ENCODE data around the gene ELOVL6. TPM values are rescaled to one million over a fixed set of nuclear protein-coding genes. Genes with fewer than 3 reads are reported as not detected.

The ELOVL6 gene
- total and polyA plus RNA-seq, 2 of the 4 experiments (the other 2 are of a cell fraction): 17.9 to 19.0 TPM

GRCh38 chr4:110248100-110248499 is 49.7 kb upstream of the ELOVL6 start:
- no peak overlapping the region for H3K9ac ChIP-seq (ENCODE audit: low read depth, low read length)
- dilution Hi-C loops (cut with HindIII; ENCODE audit: low sequenced_read_pairs, unreplicated experiment) (no loop called here), in situ Hi-C loops (cut with MboI; ENCODE audit: low sequenced_read_pairs) (no loop called here), intact Hi-C loops (cut with micrococcal nuclease) (no loop called here)
- H2AK5ac ChIP-seq (ENCODE audit: low read depth, low read length): no peak overlapping the region
- H4K91ac ChIP-seq (ENCODE audit: insufficient read depth, low read depth, low read length): no peak overlapping the region
- no peak overlapping the region for H3K14ac ChIP-seq (replicated peaks; ENCODE audit: low read depth, low read length)
- no peak overlapping the region for H2AFZ ChIP-seq (replicated peaks; ENCODE audit: low read length, poor library complexity)
- ChIA-PET POLR2A (ENCODE audit: unreplicated experiment) (no interaction called here), CTCF (no interaction called here)
- WGBS, 2 experiments (ENCODE audit: extremely low coverage in 2 of 2, insufficient read length in 1 of 2): no CpG with 5 or more reads among the region's 4 CpGs
- DNase-seq (no peak), ATAC-seq (ENCODE audit: low read depth) (no peak)
- no peaks in the 10 kb centered on the region for H4K20me1 ChIP-seq (ENCODE audit: insufficient read depth, low read length)
- H4K5ac ChIP-seq (ENCODE audit: low read depth, low read length): no peak overlapping the region
- H3K9me1 ChIP-seq (ENCODE audit: insufficient read depth, low read length): no peaks in the 10 kb centered on the region
- H3K4ac ChIP-seq (ENCODE audit: low read depth, low read length): no peak overlapping the region
- H4K8ac ChIP-seq (ENCODE audit: low read depth in 2 of 2, low read length in 2 of 2): no peak overlapping the region
- H3K56ac ChIP-seq (ENCODE audit: extremely low read depth, insufficient read depth, low read length): no peak overlapping the region
- no peak overlapping the region for H3K18ac ChIP-seq (ENCODE audit: low read depth, low read length)
- BruUV-seq (replicated peaks): no TSS peak
- no peak overlapping the region for H2BK120ac ChIP-seq (ENCODE audit: low read depth, low read length)
- H2BK5ac ChIP-seq (ENCODE audit: low read depth, low read length, poor library complexity, severe bottlenecking): no peak overlapping the region
- H3K4me1 ChIP-seq (ENCODE audit: control insufficient read depth, insufficient read depth, low read length): peaks cover 2% of the 10 kb centered on the region; the same call in 1 of the 2 replicates
- no peak overlapping the region for H3K4me2 ChIP-seq (ENCODE audit: low read depth, low read length)
- TF ChIP-seq RCOR1 (IDR thresholded peaks at IDR 0.05; ENCODE audit: insufficient replicate concordance, low read length) (no peak), MXI1 (IDR thresholded peaks at IDR 0.05; ENCODE audit: borderline replicate concordance, low read depth, low read length) (no peak), RFX5 (IDR thresholded peaks at IDR 0.05; ENCODE audit: low read depth, low read length) (no peak), NFE2L2 (IDR thresholded peaks at IDR 0.05; ENCODE audit: low read depth, low read length) (no peak), FOS (IDR thresholded peaks at IDR 0.05; ENCODE audit: low read depth, low read length) (no peak), POLR2A (IDR thresholded peaks at IDR 0.05; ENCODE audit: low read depth, low read length) (no peak), SMC3 (IDR thresholded peaks at IDR 0.05; ENCODE audit: low read depth, low read length) (no peak), CEBPB (IDR thresholded peaks at IDR 0.05; ENCODE audit: low read depth, low read length) (no peak), BHLHE40 (IDR thresholded peaks at IDR 0.05; ENCODE audit: low read depth, low read length) (no peak), MAFK (IDR thresholded peaks at IDR 0.05; ENCODE audit: low read depth, low read length) (no peak), CHD1 (IDR thresholded peaks at IDR 0.05; ENCODE audit: low read depth, low read length) (no peak)
- TF ChIP-seq, protein P1, sequence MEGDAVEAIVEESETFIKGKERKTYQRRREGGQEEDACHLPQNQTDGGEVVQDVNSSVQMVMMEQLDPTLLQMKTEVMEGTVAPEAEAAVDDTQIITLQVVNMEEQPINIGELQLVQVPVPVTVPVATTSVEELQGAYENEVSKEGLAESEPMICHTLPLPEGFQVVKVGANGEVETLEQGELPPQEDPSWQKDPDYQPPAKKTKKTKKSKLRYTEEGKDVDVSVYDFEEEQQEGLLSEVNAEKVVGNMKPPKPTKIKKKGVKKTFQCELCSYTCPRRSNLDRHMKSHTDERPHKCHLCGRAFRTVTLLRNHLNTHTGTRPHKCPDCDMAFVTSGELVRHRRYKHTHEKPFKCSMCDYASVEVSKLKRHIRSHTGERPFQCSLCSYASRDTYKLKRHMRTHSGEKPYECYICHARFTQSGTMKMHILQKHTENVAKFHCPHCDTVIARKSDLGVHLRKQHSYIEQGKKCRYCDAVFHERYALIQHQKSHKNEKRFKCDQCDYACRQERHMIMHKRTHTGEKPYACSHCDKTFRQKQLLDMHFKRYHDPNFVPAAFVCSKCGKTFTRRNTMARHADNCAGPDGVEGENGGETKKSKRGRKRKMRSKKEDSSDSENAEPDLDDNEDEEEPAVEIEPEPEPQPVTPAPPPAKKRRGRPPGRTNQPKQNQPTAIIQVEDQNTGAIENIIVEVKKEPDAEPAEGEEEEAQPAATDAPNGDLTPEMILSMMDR (conservative IDR thresholded peaks at IDR 0.05; ENCODE audit: low read depth, low read length): no peak
- TF ChIP-seq, protein P2, sequence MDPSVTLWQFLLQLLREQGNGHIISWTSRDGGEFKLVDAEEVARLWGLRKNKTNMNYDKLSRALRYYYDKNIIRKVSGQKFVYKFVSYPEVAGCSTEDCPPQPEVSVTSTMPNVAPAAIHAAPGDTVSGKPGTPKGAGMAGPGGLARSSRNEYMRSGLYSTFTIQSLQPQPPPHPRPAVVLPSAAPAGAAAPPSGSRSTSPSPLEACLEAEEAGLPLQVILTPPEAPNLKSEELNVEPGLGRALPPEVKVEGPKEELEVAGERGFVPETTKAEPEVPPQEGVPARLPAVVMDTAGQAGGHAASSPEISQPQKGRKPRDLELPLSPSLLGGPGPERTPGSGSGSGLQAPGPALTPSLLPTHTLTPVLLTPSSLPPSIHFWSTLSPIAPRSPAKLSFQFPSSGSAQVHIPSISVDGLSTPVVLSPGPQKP (IDR thresholded peaks at IDR 0.05; ENCODE audit: borderline replicate concordance, low read depth, low read length): no peak
- H2AK9ac ChIP-seq (replicated peaks; ENCODE audit: low read depth, low read length, poor library complexity): no peak overlapping the region
- H2BK15ac ChIP-seq (ENCODE audit: low read depth, low read length): no peak overlapping the region
- H3K27ac ChIP-seq (ENCODE audit: insufficient read depth, low read length): no peak overlapping the region
- H3K36me3 ChIP-seq (ENCODE audit: control insufficient read depth, insufficient read depth, low read length): no peaks in the 10 kb centered on the region
- no peak overlapping the region for H3K4me3 ChIP-seq (ENCODE audit: insufficient read depth, low read depth, low read length)
- H3K79me1 ChIP-seq (ENCODE audit: low read depth in 1 of 2, low read length in 2 of 2): no peaks in the 10 kb centered on the region
- no peaks in the 10 kb centered on the region for H3K9me3 ChIP-seq (ENCODE audit: control insufficient read depth, insufficient read depth, low read length)
- H3K27me3 ChIP-seq (ENCODE audit: control insufficient read depth, insufficient read depth, low read length): no peaks in the 10 kb centered on the region
- H2BK20ac ChIP-seq (ENCODE audit: low read depth, low read length): no peak overlapping the region
- H3K23ac ChIP-seq (ENCODE audit: low read depth, low read length): no peak overlapping the region
